SW480 (cell line): Measurements from ENCODE around the gene FOXD4L3.
"Not testable (repeated sequence)": the region's sequence is repeated elsewhere in the genome, so short reads cannot be mapped to it uniquely, and the experiment has no call there.

Experiments used
- DNase-seq: peaks from one replicate; pipeline ENCODE4 v3.0.0-alpha.2; 2016; ENCODE audit warnings: low spot score

Gene FOXD4L3

GRCh38 chr9:68351689-68352088, 49.0 kb downstream of the FOXD4L3 start:
- not testable (repeated sequence) for DNase-seq
